HT1080 (cell line): ENCODE results near the gene CALHM2. TPM values are rescaled to one million over a fixed set of nuclear protein-coding genes. Genes with fewer than 3 reads are reported as not detected.
"Not testable (repeated sequence)": the region's sequence is repeated elsewhere in the genome, so short reads cannot be mapped to it uniquely, and the experiment has no call there.

Experiments used
- DNase-seq: peaks from one replicate; pipeline ENCODE4 v3.0.0-alpha.2; 2015; ENCODE audit warnings: low read depth
- polyA plus RNA-seq, 2 experiments: library from polyadenylated mRNA; depleted of rRNA; stranded (reverse); fragments of >200 nt; gene quantifications; 2 replicates each; pipeline ENCODE4 v1.2.3, GENCODE V29; 2015
- total RNA-seq: library from RNA; depleted of rRNA; stranded (reverse); fragments of >200 nt; shearing (Covaris generic); gene quantifications from 2 replicates; pipeline ENCODE4 v1.2.3, GENCODE V29; 2014; rRNA removed

The CALHM2 gene, protein sequence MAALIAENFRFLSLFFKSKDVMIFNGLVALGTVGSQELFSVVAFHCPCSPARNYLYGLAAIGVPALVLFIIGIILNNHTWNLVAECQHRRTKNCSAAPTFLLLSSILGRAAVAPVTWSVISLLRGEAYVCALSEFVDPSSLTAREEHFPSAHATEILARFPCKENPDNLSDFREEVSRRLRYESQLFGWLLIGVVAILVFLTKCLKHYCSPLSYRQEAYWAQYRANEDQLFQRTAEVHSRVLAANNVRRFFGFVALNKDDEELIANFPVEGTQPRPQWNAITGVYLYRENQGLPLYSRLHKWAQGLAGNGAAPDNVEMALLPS
- not detected in 2 replicates for total RNA-seq
- polyA plus RNA-seq (2015; cell fraction: cytosol; rRNA removed) = not detected in 2 replicates
- polyA plus RNA-seq (2015; cell fraction: nucleus; rRNA removed) = not detected in 2 replicates

DNA sequence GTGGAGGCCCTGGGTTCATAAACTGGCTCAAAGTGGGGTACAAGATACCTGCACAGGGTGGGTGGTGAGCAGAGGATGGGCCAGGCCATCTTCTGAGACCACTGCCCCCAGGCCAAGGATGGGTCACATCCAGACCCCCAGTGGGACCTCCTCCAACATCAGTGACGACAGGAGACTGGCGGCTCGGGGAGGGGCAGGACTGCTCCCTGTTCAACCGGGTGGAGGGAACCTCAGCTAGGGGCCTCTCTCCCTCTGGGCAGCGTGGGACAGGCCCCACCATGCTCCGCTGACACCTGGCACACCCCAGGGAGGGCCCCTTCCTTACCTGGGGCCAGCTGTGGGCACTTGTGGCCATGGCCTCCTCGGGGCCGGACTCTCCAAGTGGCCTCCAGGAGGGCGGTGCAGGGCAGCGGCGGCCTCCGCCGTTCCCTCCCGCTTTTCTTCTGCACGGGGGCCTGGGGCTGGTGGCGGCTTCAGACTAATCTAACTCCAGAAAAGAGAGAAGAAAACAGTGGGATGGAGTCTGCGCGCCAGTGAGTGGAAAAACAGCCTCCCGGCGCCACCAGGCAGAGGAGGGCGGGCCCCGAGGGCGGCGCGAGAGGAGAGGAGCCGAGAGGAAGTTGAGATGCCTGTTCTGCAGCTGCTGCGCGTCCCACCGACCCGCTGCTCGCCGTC lies at the start of gene CALHM2:
TSS of gene CALHM2 (minus strand) at position 540 of the 675 bp plus-strand sequence. CDS start 2,429 bp downstream, outside the sequence.
- no peak for DNase-seq

DNA sequence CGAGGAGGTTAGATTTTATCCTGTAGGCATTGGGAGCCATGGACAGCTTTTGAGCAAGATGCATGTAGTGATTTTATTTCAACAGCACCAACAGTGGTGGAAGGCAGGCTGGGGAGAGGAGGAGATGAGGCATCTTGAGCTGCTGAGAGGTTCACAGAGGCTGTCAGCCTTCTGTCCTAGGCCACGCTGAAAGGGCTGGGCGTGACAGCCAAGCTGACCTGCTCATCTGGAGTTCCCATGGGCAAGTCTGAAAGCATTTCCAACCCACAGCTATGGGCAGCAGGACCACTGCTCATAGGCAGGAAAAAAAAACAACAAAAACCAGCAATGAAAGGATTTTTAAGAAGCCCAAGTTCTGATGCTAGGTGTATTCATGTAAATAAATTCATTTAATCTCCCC lies 49.0 kb upstream of the CALHM2 start:
- DNase-seq = no peak

DNA sequence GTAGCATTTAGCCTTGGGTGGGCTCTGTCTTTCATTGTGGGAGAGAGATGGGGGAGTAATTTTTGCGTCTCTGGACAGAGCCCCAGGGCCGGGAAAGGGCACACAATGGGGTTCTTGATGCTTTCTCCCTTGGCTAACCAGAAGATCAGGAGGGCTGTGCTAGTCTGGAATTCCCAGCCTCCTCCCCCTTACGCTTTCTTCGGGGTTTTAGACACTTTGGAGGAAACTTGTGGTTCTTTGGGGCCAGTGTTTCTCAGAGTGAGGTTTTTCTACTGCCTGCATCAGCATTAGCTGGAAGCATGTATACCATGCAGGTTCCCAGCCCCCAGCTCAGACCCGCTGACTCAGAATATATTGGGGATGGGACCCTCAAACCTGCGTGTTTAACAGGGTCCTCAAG lies 48.3 kb upstream of the CALHM2 start:
- no peak for DNase-seq

DNA sequence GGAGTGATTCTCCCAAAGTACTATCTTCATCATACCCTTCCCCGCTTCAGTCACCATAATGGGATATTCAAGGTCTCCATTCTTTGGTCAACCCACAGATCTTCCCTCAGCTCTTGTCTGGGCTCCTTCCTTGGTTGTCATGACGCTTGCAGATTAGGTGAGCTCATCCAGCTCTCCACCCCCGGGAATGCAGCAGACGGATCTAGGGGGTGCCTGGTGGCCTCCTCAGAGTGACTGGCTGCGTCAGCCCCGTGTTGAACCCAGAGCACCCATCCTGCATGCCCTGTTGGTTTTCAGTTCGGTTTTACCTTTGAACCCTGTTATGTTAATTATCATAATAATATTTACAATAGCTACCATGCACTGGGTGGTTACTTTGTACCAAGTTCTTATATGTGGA lies 47.7 kb upstream of the CALHM2 start:
- DNase-seq = no peak

DNA sequence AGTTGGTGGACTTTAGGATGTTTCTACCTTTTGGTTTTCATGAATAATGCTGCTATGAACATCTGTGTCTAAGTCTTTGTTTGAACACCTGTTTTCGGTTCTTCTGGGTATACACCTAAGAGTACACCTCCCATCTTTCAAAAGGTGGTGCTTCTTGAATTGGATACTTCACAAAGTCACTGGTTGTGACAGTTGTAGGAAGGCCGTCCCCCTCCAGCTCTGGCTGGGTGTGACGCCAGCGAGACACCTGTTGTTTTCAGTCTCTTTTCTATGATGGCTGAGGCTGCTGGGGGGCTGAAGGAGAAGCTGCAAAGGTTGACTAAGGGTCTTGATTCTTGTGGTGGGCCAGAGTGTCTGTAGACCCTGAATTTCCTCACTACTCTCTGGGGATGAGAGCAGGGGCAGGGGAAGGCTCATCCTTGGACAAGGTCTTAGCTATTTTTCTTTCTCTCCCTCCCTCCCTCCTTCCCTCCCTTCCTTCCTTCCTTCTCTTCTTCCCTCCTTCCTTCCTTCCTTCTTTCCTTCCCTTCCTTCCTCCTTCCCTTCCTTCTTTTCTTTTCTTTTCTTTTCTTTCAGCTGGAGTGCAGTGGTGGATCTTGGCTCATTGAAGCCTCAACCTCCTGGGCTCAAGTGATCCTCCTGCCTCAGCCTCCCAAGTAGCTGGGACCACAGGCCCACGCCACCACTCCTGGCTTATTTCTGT lies 46.9 kb upstream of the CALHM2 start:
- DNase-seq = no peak

DNA sequence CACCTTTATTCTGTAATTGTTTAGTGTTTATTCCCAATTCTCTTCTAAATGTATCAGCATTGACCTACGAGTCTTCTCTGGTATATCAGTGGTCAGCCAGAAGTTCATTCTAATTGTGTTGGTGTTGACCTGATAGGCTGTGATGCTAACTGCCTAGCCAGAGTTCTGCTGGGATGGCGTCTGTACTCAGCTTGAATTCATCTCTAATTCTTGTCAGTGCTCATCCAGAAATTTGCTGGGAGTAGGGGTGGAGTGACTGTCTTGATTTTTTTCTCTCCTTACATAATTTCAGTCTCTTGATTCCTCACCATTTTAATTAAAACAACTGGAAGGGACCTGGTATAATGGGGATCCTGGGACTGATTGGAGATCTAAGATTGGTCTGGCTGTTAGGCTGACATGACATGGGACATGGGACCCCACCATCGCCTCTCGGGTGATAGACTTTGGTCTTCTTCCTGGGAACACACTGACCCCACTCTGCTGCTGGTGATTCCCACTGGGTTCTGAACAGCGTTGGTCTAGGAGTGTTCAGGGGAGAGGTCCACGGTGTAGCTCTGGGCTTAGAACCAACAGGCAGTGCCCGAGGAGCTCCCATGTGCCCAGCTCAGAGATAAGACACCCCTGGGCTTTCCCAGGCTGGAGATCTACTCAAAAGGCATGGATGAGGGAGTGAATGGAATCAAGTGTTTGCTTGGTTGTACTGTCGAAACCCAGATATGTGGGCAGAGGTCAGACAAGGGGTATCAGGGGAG lies 45.2 kb upstream of the CALHM2 start:
- DNase-seq = no peak

DNA sequence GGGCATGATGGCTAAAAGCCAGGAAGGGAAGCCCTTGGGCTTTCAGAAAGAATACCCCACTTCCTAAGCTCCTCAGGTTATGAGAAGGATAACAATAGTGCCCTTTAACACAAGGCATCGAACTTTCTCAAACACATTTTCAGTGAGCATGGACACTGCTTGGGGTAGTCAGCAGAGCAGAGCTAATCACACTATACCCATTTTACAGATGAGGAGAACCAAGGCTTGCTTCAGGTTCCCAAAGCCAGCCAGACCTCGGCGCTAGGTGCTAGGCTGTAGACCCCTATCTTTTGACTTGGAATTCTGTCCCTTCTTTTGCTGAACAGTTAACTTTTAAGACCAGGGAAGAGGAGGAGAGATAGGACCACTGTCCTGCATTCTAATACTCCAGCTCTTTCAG lies 43.2 kb upstream of the CALHM2 start:
- DNase-seq = no peak

DNA sequence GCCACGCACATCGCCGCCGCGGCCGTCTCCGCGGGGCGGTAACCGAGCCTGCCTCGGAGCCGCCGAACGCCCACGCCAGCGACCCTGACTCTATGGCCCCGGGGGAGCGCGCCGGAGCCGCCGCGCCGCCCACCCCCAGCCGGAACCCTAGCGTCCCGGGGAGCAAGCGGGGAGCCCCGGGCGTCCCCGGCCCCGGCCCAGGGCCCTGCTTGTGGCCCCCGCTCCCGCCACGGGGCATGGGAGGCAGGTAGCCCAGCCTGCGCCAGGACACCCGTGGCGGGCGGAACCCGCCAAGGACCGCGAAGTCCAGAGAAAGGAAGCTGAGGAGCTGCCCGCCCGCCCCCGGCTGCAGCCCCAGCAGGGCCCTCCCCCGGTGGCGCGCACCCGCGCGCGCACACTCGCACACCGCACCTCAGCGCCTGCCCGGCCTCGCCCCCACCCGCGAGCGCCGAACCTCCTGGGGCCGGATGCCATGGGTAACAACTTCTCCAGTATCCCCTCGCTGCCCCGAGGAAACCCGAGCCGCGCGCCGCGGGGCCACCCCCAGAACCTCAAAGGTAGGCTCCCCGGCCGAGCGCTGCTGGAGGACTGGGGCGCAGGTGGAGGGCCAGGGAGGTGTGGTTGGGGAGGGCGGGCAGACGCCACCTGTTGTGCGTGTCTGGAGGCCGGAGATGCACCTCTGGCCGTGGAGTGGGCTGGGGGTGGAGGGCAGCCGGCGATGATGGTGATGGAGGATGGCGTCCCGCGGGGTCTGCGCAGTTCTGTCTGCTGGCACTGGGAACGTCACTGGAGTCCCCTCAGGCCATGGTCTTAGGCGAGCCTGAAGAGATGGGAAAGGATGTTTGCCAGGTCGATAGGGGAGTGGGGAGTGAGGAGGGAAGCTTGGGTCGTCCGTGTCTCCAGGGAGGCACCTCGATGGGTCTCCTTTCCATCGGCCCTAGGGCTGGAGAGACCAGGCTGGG lies 42.0 kb upstream of the CALHM2 start:
- no peak for DNase-seq

DNA sequence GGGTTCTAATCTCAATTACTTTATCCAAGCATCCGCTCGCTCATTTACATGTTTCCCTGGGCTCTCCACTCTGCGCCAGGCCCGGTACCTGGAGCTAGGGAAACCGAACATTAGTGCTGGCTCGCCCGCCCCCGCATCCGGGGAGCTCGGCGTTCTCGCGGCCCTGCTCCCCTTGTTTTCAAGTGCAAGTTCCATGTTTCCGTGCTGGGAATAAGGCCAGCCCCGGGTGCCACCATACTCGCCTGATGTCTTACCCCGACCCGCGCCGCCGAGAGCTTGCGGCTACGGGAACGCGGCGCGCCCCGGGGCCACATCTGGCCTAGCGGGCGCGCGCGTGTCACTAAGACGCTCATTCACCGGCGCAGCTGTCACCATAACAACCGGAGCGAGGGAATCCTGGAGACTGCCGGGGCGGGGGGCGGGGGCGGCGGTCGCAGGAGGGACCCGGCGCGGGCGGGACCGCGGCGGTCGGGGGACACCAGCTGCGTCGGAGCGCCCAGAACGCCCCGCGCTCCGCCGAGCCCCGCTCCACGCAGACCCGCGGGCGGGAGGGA lies 41.3 kb upstream of the CALHM2 start, which contains the start of gene NEURL1:
TSS of gene NEURL1 (plus strand) at position 344 of the 554 bp plus-strand sequence. CDS start 683 bp downstream, outside the sequence.
- DNase-seq = no peak

DNA sequence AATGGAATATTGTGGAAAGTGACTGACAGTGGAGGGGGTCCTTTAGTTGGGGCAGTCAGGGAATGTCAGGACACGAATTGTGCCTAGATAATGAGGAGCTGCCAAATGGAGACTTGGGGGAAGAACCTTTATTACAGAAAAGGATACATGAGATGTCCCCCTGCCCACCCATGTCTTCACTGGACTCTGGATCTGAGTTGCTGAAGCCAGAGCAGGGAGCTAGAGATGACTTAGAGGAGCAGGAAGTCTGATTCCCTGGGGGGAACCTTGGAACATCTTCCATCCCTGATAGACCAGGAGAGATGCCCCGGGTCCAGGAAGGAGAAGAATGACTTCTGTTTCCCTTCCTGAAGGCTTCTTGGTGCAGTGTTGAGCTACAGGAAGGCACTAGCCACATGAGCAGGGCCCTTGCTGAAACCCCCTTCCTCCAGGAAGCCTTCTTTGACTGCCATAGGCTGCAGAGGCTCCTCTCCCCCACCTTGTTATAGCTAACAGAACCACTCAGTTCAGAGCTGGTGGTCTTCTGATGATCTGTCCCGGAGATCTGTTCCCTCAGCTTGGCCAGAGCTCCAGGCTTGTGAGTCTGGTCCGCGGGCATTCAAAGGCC lies 40.6 kb upstream of the CALHM2 start:
- DNase-seq = no peak

DNA sequence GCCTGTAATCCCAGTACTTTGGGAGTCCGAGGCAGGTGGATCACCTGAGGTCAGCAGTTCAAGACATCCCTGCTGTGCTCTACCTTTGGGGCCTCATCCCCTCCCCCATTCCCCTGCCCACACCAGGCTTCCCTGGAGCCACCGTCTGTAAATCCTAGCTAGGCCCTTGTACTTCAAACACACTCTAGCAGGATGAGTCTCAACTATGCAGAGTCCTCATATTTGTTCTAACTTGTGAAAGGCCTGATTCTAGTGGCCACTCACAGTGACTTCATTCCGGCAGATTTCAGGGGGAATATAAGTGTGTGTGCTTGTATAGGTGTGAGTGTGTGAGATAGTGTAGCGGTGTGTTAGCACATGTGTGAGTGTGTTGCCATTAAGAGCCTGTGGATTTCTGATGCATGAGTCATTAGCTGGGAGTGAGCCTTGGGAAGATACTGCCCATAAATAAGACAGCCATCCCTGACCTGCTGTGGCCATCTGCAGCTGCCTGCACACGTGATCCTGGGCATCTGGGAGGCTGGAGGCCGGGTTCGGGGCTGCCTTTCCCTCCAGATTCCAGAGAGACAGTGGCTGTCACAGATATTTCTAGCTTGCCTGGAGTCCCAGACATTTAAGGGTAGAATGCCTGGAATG lies 39.7 kb upstream of the CALHM2 start:
- peak; percentile 93 for DNase-seq

DNA sequence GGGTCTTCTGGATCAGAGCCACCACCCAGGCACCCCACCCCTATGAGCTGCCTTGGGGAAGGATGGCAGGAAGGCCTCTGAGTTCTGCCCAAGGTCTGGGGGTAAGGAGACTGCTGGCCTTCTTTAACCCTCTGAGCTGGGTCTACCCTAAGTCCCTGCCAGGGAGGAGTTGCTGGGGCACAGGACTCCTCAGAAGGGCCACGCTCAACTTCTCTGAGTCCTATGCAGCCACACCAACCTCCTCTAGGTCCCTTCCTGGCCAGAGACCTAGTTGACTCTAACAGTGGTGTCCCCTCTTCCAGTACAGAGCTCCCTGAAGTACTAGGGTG lies 38.8 kb upstream of the CALHM2 start:
- DNase-seq = no peak

DNA sequence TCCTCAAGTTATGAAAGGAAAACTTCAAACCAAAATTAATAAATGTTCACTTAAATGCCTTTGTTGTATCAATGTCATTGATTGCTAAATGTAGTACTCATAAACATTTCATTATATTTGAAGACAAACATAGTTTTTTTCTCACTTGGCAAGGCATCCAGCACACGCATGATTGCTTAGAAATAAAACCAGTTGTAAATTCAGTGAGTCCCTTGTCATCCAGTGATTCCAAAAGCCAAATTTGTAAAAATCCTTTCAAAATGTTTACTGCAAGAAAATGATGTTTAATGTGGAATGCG lies 35.2 kb upstream of the CALHM2 start:
- no peak for DNase-seq

DNA sequence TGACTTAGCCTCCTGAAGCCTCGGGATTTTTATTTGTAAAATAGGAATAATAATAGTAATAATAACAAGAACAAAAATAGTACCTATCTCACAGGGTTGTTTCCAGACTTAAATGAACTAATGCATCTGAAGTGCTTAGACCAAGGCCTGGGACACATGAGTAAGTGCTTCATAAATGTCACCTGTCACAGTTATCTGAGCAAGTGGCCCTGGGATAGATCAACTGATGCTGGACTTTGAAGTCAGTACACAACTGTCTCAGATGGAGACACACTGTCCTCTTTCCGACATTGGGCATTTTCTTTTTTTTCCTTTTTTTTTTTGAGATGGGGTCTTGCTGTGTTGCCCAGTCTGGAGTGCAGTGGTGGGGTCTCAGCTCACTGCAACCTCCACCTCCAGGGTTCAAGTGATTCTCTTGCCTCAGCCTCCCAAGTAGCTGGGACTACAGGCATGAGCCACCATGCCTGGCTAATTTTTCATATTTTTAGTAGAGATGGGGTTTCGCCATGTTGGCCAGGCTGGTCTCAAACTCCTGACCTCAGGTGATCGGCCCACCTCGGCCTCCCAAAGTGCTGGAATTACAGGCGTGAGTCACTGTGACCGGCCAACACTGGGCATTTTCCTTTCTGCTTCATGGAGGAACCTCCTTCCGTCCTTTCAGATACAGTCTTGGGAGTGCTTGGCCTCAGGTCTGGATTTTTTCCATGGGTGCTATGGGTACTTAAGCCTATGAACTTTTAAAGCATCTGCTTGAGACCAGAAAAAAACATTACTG lies 34.7 kb upstream of the CALHM2 start:
- not testable (repeated sequence) for DNase-seq

DNA sequence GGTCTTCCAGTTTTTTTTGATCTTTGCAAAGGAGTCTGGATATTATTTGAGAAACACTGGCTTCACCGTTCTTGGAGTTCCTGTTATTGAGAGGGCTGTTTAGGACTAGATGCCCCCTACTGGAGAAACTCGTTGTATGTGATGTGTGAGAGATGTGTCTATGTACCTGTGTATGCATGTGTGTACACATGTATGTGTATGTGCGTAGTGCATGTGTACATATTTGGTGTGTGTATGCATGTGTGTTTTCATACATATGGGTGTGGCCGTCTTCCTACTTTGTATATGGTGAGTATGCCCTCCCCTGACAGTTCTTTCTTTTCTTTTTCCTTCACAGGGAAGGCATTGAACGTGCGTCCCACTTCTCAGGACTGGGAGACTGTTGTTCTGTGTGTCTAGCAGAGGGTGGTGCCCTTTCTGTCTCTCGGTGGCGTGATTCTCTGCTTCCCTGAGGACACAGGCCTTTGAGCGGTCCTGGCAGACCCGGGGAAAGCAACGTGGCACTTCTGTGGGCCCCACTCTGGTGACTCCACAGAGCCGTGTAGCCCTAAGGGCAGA lies 29.9 kb upstream of the CALHM2 start:
- peak; percentile 63 for DNase-seq

DNA sequence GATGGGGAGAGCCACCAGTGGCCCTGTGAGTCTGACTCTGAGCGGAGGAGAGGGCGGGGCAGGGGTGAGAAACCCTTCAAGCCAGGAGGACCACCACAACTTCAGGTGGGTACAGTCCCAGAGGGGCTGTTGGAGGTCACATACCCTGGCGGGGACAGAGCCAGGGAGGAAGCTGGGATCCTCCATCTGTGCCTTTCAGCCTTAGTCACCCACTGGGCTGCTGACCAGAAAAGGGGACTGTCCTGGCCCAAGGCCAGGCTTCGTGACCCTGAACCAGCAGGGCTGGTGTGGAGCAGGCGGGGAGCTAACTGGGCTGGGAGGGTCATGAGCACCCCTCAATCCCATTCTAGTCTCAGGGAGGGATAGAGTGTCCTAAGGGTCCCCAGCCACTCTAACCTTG lies 28.4 kb upstream of the CALHM2 start:
- peak; percentile 25 for DNase-seq

DNA sequence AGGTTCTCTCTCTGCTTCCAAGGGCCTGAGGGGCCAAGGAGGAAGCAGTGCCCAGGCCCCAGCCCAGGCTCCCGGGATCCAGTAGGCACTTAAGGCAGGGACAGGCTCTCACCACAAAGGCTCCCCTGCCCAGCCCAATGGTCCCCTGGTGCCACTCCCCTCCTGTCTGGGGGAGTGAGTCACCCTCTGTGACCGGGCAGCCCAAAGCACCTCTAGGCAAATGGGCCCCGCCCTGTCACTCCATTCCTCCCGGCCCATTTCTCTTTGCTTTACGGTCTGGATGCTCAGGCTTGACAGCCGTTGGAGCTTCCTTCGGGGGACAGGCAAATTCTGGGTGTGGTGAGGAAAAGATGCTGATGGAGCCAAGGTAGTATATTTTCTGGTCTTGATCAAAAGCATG lies 27.0 kb upstream of the CALHM2 start, which contains the start of gene CALHM3:
TSS of gene CALHM3 (minus strand) at position 106 of the 400 bp plus-strand sequence. CDS start 208 bp downstream, outside the sequence.
- DNase-seq = peak; percentile 60

DNA sequence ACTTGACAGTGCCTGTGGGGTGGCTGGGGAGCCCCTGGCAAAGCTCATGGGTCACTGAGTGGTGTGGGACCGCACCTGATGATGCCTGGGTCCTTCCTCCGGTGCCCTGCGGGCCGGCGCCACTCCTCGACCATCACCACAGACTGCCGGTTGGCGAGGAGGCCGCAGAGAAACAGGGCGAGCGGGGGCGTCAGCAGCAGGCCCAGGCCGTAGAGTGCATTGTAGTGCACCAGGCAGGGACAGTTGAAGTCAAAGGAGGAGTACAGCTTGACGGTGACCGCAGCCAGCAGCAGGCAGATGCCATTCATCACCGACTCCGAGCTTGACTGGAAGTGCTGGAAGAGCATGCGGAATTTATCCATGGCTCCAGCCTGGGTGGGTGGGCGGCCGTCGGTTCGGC lies 26.5 kb upstream of the CALHM2 start:
- DNase-seq = no peak
